SH-SY5Y (cell line): ENCODE results near the gene PDE11A.

Experiments used
- GATA2 ChIP-seq: IDR thresholded peaks from 2 replicates; pipeline ENCODE4 v1.6.1; 2011; ENCODE audit warnings: mild to moderate bottlenecking, low read depth, low read length
- GATA3 ChIP-seq: IDR thresholded peaks from 2 replicates; pipeline ENCODE4 v1.6.1; 2011; ENCODE audit warnings: low read depth, mild to moderate bottlenecking, low read length, moderate library complexity

DNA sequence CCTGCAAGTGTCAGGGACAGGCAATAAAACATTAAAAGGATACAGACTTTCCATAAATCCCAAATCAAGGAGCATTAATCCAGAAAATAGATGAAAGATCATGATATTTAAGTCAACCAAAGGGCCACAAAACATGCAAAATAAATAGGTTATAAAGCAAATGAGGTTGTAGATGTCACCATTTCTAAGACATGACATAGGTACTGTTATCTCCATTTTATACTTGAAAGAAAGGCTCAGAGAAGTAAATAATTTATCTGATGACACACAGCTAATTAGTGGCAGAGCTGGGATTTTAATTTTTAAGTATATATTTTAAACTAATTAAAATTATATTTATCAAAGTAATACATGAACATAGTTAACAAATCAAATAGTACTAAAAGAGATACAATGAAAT is 378.2 kb downstream of the PDE11A start:
- TF ChIP-seq GATA2 (no peak), GATA3 (no peak)
